ENCODE measurements around the gene TMPRSS13. TPM values are rescaled to one million over a fixed set of nuclear protein-coding genes. Genes with fewer than 3 reads are reported as not detected.

The TMPRSS13 gene
- total RNA-seq, 6 experiments from 2014 or later = 0.09 to 0.61 (median 0.12) TPM; not detected in 3

DNA sequence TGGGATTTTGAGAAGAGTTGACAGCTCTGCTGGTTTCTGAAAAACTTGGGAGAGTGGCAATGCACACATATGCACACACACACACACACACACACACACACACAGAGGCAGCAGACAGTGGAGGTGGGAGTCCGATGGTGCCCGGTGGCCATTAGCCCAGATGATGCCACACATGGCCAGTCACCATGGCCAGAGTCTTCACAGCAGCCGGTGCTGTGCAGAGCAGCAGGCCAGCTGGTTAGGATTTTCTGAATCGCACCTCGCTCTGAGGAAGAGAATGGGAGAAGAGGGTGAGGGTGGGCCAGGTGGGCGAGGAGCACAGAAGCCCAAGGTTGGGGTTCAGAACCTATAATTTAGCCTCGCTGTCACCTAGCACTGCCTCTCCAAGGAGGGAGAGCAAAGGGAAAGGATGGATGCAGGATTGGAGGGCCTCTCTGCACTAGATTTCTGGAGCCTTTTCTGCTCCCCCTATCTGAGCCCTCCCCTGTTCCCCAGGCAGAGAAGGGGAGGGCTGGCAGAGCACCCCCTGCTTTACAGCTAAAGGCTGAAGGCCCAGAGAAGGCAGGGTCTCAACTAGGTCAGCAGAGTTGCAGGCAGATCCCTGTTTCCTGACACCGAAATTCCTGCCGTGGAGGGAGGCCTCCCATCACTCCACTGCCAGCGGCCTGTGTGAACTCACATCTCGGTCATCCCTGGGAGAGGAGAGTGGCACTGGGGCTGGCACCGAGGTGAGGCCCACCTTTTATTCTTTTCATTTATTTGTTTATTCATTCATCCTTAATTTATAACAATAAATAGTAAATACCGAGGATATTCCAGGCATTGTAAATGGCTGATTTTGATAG is 27.0 kb downstream of the TMPRSS13 start:
- no peak overlapping the region for H3K27ac ChIP-seq
- TF ChIP-seq, protein P1, sequence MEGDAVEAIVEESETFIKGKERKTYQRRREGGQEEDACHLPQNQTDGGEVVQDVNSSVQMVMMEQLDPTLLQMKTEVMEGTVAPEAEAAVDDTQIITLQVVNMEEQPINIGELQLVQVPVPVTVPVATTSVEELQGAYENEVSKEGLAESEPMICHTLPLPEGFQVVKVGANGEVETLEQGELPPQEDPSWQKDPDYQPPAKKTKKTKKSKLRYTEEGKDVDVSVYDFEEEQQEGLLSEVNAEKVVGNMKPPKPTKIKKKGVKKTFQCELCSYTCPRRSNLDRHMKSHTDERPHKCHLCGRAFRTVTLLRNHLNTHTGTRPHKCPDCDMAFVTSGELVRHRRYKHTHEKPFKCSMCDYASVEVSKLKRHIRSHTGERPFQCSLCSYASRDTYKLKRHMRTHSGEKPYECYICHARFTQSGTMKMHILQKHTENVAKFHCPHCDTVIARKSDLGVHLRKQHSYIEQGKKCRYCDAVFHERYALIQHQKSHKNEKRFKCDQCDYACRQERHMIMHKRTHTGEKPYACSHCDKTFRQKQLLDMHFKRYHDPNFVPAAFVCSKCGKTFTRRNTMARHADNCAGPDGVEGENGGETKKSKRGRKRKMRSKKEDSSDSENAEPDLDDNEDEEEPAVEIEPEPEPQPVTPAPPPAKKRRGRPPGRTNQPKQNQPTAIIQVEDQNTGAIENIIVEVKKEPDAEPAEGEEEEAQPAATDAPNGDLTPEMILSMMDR (IDR thresholded peaks at IDR 0.05) = no peak
- no peak for TF ChIP-seq POLR2A (IDR thresholded peaks at IDR 0.05)
- no peaks in the 10 kb centered on the region for H3K4me1 ChIP-seq
- 58% methylated on average over 8 of the region's 13 CpGs for WGBS (ENCODE audit: insufficient coverage, low coverage, low lambda C conversion rate, missing lambda C conversion rate)
- no peak overlapping the region for H3K4me3 ChIP-seq
- intact Hi-C loops (cut with DNase I) = no loop called here
- H3K9me3 ChIP-seq = no peaks in the 10 kb centered on the region
- H3K27me3 ChIP-seq = no peaks in the 10 kb centered on the region
- ATAC-seq (no peak), DNase-seq (peak in 1 of 3 donors; percentile 31)
- no peaks in the 10 kb centered on the region for H3K36me3 ChIP-seq

DNA sequence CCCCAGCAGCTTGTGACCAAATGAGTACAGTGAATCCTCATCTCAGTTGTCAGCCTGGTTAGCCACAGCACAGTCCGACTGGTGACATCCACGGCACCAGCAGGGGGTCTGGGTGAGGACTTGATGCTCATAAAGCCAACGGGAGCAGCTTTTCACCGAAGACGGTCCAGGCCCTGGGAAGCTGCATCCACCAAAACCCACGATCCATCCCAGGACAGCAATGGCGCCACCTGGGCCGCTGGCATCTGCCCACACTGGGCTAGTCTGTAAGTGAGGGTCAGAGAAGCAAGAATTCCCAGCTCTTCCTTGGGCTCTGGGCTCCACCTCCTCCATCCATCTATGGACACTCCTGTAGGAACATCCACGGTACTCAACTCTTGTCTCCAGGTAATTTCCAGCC is 27.6 kb downstream of the TMPRSS13 start:
- Histone ChIP-seq H3K27ac (no peak overlapping the region), H3K4me1 (no peaks in the 10 kb centered on the region), H3K36me3 (no peaks in the 10 kb centered on the region), H3K9me3 (no peaks in the 10 kb centered on the region), H3K27me3 (no peaks in the 10 kb centered on the region), H3K4me3 (no peak overlapping the region)
- DNase-seq = peak in 1 of 3 donors; percentile 28
- intact Hi-C loops (cut with DNase I) = no loop called here
- no peak for ATAC-seq
- WGBS (ENCODE audit: insufficient coverage, low coverage, low lambda C conversion rate, missing lambda C conversion rate) = 92% methylated on average over 2 of the region's 9 CpGs
- no peak for TF ChIP-seq POLR2A (IDR thresholded peaks at IDR 0.05)
- TF ChIP-seq, protein P1 (IDR thresholded peaks at IDR 0.05) = no peak

- no peaks in the 10 kb centered on the region for H3K36me3 ChIP-seq
- no peak overlapping the region for H3K4me3 ChIP-seq
- DNase-seq (peak in 1 of 3 donors; percentile 31), ATAC-seq (no peak)
- no peak overlapping the region for H3K27ac ChIP-seq
- TF ChIP-seq, protein P1 (IDR thresholded peaks at IDR 0.05) = no peak
- TF ChIP-seq POLR2A (IDR thresholded peaks at IDR 0.05) = no peak
- no peaks in the 10 kb centered on the region for H3K4me1 ChIP-seq
- H3K9me3 ChIP-seq = no peaks in the 10 kb centered on the region
- WGBS (ENCODE audit: insufficient coverage, low coverage, low lambda C conversion rate, missing lambda C conversion rate) = 89% methylated on average over 2 of the region's 11 CpGs
- intact Hi-C loops (cut with DNase I) = no loop called here
- H3K27me3 ChIP-seq = no peaks in the 10 kb centered on the region
Observed at GRCh38 chr11:117900720-117901440, 28.3 kb downstream of the TMPRSS13 start.

- 47% methylated on average over 4 of the region's 4 CpGs for WGBS (ENCODE audit: insufficient coverage, low coverage, low lambda C conversion rate, missing lambda C conversion rate)
- H3K9me3 ChIP-seq = no peaks in the 10 kb centered on the region
- ATAC-seq = peak; percentile 34 to 74 (median 48)
- intact Hi-C loops (cut with DNase I) = no loop called here
- no peak overlapping the region for H3K27ac ChIP-seq
- H3K36me3 ChIP-seq = no peaks in the 10 kb centered on the region
- DNase-seq = peak in 1 of 3 donors; percentile 38
- no peaks in the 10 kb centered on the region for H3K27me3 ChIP-seq
- H3K4me3 ChIP-seq = no peak overlapping the region
- H3K4me1 ChIP-seq = no peaks in the 10 kb centered on the region
- TF ChIP-seq, protein P1 (IDR thresholded peaks at IDR 0.05) = no peak
- TF ChIP-seq POLR2A (IDR thresholded peaks at IDR 0.05) = no peak
Observed at GRCh38 chr11:117900121-117900648, 29.0 kb downstream of the TMPRSS13 start.
